ENCODE data around the gene KEAP1.
"Not testable (repeated sequence)": the region's sequence is repeated elsewhere in the genome, so short reads cannot be mapped to it uniquely, and the experiment has no call there.

The KEAP1 gene

DNA sequence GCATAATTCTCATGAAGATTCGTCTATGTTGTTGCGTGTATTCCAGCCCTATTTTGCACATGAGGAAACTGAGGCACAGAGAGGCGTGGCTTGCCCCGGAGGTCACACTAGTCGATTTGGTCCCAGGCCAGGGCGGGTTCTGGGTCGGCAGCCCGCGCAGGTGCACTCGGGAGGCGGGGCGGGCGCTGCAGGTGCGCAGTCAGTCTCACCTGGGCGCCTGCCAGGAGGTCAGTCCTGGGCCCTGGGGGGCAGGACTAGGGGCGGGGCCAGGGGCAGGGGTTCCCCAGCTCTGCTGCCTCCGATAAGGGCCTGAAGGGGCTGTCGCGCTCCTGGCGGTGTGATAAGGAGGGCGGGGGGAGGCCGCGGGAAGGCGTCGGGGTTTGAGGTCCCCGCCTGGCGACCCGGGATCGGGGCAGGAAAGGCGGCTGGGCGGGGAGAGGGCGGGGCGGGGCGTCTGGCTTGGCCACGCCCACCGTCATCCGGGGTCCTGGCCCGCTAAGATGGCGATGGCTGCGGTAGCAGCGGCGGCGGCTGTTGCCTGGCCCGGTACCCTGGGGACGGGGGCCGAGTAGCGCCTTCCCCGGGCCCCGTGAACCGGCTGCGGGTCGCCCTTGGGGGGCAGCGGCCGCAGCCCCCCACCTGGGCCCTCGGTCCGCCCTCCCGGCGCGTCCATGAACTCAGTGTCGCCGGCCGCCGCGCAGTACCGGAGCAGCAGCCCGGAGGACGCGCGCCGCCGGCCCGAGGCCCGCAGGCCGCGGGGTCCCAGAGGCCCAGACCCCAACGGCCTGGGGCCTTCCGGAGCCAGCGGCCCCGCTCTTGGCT lies 40.5 kb upstream of the KEAP1 start, which contains the start of gene ATG4D:
ATG4D (plus strand) TSS at position 485 of the 822 bp plus-strand sequence; CDS start at position 672, 187 bp downstream.
- Histone ChIP-seq H3K9ac (peak within 1 kb of the TSS; percentile 91), H3K79me2 (peaks cover 13% of the 10 kb centered on the region), H3K27me3 (ENCODE audit: control insufficient read depth, insufficient read depth, low read length) (no peaks in the 10 kb centered on the region), H3K4me1 (peaks cover 7% of the 10 kb centered on the region), H3K4me3 (ENCODE audit: low read depth, low read length) (peak within 1 kb of the TSS; percentile 79), H3K4me2 (ENCODE audit: low read length) (peak within 1 kb of the TSS; percentile 94), H3K27ac (peak within 1 kb of the TSS; percentile 88), H3K9me3 (ENCODE audit: control insufficient read depth, low read length) (no peaks in the 10 kb centered on the region), H3K36me3 (ENCODE audit: control insufficient read depth, insufficient read depth, low read length) (no peaks in the 10 kb centered on the region), H2AFZ (peak within 1 kb of the TSS; percentile 95)
- TF ChIP-seq, protein P1, sequence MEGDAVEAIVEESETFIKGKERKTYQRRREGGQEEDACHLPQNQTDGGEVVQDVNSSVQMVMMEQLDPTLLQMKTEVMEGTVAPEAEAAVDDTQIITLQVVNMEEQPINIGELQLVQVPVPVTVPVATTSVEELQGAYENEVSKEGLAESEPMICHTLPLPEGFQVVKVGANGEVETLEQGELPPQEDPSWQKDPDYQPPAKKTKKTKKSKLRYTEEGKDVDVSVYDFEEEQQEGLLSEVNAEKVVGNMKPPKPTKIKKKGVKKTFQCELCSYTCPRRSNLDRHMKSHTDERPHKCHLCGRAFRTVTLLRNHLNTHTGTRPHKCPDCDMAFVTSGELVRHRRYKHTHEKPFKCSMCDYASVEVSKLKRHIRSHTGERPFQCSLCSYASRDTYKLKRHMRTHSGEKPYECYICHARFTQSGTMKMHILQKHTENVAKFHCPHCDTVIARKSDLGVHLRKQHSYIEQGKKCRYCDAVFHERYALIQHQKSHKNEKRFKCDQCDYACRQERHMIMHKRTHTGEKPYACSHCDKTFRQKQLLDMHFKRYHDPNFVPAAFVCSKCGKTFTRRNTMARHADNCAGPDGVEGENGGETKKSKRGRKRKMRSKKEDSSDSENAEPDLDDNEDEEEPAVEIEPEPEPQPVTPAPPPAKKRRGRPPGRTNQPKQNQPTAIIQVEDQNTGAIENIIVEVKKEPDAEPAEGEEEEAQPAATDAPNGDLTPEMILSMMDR (IDR thresholded peaks at IDR 0.05): peak; percentile 8

DNA sequence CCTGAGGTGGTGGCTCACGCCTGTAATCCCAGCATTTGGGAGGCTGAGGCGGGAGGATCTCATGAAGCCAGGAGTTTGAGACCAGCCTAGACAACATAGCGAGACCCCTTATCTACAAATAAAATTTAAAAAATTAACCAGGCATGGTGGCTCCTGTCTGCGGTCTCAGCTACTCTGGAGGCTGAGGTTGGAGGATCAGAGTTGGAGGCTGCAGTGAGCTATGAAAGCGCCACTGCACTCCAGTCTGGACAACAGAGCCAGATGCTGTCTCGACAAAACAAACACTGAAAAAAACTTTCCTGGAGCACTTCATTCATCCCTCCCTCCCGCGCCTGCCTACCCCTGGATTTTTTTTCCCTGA lies 39.9 kb upstream of the KEAP1 start:
- Histone ChIP-seq H3K9ac (no peak overlapping the region), H3K4me2 (ENCODE audit: low read length) (peak overlapping the region; percentile 94), H3K79me2 (peaks cover 13% of the 10 kb centered on the region), H3K4me1 (peaks cover 7% of the 10 kb centered on the region), H3K36me3 (ENCODE audit: control insufficient read depth, insufficient read depth, low read length) (no peaks in the 10 kb centered on the region), H3K4me3 (ENCODE audit: low read depth, low read length) (peak overlapping the region; percentile 79), H3K27me3 (ENCODE audit: control insufficient read depth, insufficient read depth, low read length) (no peaks in the 10 kb centered on the region), H2AFZ (peak overlapping the region; percentile 95), H3K9me3 (ENCODE audit: control insufficient read depth, low read length) (no peaks in the 10 kb centered on the region), H3K27ac (peak overlapping the region; percentile 88)
- TF ChIP-seq, protein P1 (IDR thresholded peaks at IDR 0.05): no peak

GRCh38 chr19:10539016-10539415 lies 35.9 kb upstream of the KEAP1 start:
- H3K36me3 ChIP-seq (ENCODE audit: control insufficient read depth, insufficient read depth, low read length); H3K27me3 ChIP-seq (ENCODE audit: control insufficient read depth, insufficient read depth, low read length); H3K4me3 ChIP-seq (ENCODE audit: low read depth, low read length); H3K4me2 ChIP-seq (ENCODE audit: low read length); H3K27ac ChIP-seq; H3K79me2 ChIP-seq; H3K4me1 ChIP-seq; H3K9ac ChIP-seq; H3K9me3 ChIP-seq (ENCODE audit: control insufficient read depth, low read length); H2AFZ ChIP-seq: not testable (repeated sequence)

- Histone ChIP-seq H3K4me1 (no peaks in the 10 kb centered on the region), H3K9me3 (ENCODE audit: control insufficient read depth, low read length) (no peaks in the 10 kb centered on the region), H2AFZ (no peak overlapping the region), H3K27ac (no peak overlapping the region), H3K4me3 (ENCODE audit: low read depth, low read length) (no peak overlapping the region), H3K27me3 (ENCODE audit: control insufficient read depth, insufficient read depth, low read length) (no peaks in the 10 kb centered on the region), H3K4me2 (ENCODE audit: low read length) (no peak overlapping the region), H3K79me2 (no peaks in the 10 kb centered on the region), H3K9ac (no peak overlapping the region), H3K36me3 (ENCODE audit: control insufficient read depth, insufficient read depth, low read length) (no peaks in the 10 kb centered on the region)
- TF ChIP-seq, protein P1 (IDR thresholded peaks at IDR 0.05): no peak
These were observed 35.2 kb upstream of the KEAP1 start for GRCh38 chr19:10538204-10538983.

DNA sequence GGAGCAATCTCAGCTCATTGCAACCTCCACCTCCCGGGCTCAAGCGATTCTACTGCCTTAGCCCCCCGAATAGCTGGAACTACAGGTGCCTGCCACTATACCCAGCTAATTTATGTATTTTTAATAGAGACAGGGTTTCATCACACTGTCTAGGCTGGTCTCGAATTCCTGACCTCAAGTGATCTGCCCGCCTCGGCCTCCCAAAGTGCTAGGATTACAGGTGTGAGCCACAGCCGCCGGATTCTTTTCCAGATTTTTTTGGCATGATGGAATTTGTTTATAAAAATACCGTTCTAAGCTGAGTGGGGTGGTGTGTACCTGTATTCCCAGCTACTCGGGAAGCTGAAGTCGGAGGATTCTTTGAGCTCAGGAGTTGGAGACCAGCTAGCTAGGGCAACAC lies 34.5 kb upstream of the KEAP1 start:
- TF ChIP-seq, protein P1 (IDR thresholded peaks at IDR 0.05): no peak
- H3K79me2 ChIP-seq: no peaks in the 10 kb centered on the region
- no peaks in the 10 kb centered on the region for H3K9me3 ChIP-seq (ENCODE audit: control insufficient read depth, low read length)
- H3K27ac ChIP-seq: no peak overlapping the region
- no peak overlapping the region for H3K4me3 ChIP-seq (ENCODE audit: low read depth, low read length)
- no peak overlapping the region for H3K4me2 ChIP-seq (ENCODE audit: low read length)
- H3K4me1 ChIP-seq: no peaks in the 10 kb centered on the region
- H2AFZ ChIP-seq: no peak overlapping the region
- H3K27me3 ChIP-seq (ENCODE audit: control insufficient read depth, insufficient read depth, low read length): no peaks in the 10 kb centered on the region
- no peaks in the 10 kb centered on the region for H3K36me3 ChIP-seq (ENCODE audit: control insufficient read depth, insufficient read depth, low read length)
- H3K9ac ChIP-seq: no peak overlapping the region

Measured in parathyroid adenoma (tissue), 2 donors.